ENCODE measurements around the gene MARCOL. TPM values are rescaled to one million over a fixed set of nuclear protein-coding genes. Genes with fewer than 3 reads are reported as not detected.

MARCOL gene
- total RNA-seq, 1 donor from 2014 or later = not detected

DNA sequence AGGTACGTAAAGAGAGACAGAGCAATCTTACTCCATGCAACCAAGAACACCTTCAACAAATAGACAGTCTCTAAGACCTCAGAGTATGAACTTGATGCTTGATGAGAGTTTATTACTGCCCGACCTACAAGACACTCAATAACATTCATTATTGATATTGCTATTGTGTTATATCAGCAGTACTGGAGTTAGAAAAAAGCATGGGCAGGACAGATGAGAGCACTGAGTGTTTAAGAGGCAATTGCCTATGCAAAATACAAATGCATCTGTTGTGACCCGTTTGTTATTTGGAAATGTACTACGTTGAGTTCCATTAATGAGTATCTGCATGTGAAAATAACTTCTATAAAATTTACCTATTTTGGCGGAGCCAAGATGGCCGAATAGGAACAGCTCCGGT is 8.1 kb upstream of the MARCOL start:
- no peaks in the 10 kb centered on the region for H3K4me1 ChIP-seq
- H3K4me3 ChIP-seq = no peak overlapping the region
- no peak for DNase-seq (ENCODE audit: extremely low spot score in 2 of 2)
- H3K27ac ChIP-seq = no peak overlapping the region
- H3K27me3 ChIP-seq = no peaks in the 10 kb centered on the region
- TF ChIP-seq POLR2A (IDR thresholded peaks at IDR 0.05) (no peak), POLR2AphosphoS5 (IDR thresholded peaks at IDR 0.05; ENCODE audit: insufficient read depth in 1 of 2, low read depth in 1 of 2) (no peak)
- TF ChIP-seq, protein P1, sequence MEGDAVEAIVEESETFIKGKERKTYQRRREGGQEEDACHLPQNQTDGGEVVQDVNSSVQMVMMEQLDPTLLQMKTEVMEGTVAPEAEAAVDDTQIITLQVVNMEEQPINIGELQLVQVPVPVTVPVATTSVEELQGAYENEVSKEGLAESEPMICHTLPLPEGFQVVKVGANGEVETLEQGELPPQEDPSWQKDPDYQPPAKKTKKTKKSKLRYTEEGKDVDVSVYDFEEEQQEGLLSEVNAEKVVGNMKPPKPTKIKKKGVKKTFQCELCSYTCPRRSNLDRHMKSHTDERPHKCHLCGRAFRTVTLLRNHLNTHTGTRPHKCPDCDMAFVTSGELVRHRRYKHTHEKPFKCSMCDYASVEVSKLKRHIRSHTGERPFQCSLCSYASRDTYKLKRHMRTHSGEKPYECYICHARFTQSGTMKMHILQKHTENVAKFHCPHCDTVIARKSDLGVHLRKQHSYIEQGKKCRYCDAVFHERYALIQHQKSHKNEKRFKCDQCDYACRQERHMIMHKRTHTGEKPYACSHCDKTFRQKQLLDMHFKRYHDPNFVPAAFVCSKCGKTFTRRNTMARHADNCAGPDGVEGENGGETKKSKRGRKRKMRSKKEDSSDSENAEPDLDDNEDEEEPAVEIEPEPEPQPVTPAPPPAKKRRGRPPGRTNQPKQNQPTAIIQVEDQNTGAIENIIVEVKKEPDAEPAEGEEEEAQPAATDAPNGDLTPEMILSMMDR (IDR thresholded peaks at IDR 0.05) = no peak
- no peaks in the 10 kb centered on the region for H3K9me3 ChIP-seq
- no peaks in the 10 kb centered on the region for H3K36me3 ChIP-seq
- intact Hi-C loops (cut with DNase I) = no loop called here

DNA sequence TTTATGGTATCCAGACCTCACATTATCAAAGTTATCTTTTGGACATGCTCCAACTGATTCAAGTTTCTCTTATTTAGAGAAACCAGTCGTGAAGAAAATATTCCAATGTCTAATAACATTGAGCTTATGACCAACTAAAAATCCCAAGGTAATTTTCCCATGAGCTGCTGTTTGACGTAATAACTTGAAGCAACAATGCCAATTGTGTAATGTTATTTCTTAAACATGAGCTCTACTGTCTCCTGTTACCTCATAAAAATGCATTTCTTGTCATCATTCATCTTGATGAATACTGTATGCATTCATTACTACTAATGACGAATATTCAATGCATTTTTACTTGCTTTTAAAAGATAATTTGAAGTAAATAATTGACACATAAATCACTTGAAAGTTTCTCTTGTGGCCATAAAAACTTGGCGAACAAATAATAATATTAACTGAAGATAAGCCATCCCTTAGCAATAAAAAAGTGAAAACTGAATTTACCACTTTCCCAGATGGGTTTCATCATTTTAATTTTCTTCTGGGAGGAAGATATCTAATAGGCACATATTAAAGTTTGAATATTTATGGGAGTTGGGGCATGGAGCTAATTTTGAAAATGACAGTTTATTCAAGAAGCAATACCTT is 424 bp upstream of the MARCOL start:
- Histone ChIP-seq H3K36me3 (no peaks in the 10 kb centered on the region), H3K27me3 (no peaks in the 10 kb centered on the region), H3K4me3 (no peak overlapping the region), H3K27ac (no peak overlapping the region), H3K9me3 (no peaks in the 10 kb centered on the region), H3K4me1 (no peaks in the 10 kb centered on the region)
- no peak for DNase-seq (ENCODE audit: extremely low spot score in 2 of 2)
- intact Hi-C loops (cut with DNase I) = no loop called here
- TF ChIP-seq POLR2AphosphoS5 (IDR thresholded peaks at IDR 0.05; ENCODE audit: insufficient read depth in 1 of 2, low read depth in 1 of 2) = no peak
- TF ChIP-seq, protein P1 (IDR thresholded peaks at IDR 0.05) = no peak
- TF ChIP-seq POLR2A (IDR thresholded peaks at IDR 0.05) = no peak

DNA sequence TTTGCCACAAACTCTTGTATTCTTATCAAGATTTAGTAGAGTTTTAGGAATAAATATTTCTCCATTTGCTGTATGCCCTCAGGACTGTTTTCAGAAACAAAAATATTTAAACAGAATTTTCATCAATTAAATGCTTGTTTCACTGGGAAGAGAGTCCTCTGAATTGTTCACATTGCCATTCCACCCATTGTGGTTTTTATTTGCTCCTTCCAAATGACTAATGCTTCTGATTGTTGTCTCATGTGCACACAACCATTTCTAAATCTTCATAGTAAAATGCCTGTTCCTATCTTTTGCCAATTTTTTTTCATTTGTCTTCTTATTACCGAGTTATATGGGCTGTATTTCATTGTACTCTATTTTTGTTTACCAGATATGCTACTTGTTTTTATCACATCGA is 10.6 kb downstream of the MARCOL start:
- no peaks in the 10 kb centered on the region for H3K9me3 ChIP-seq
- H3K27ac ChIP-seq = no peak overlapping the region
- H3K4me3 ChIP-seq = no peak overlapping the region
- H3K36me3 ChIP-seq = no peaks in the 10 kb centered on the region
- intact Hi-C loops (cut with DNase I) = no loop called here
- H3K27me3 ChIP-seq = no peaks in the 10 kb centered on the region
- no peak for DNase-seq (ENCODE audit: extremely low spot score in 2 of 2)
- TF ChIP-seq POLR2A (IDR thresholded peaks at IDR 0.05) = no peak
- no peak for TF ChIP-seq POLR2AphosphoS5 (IDR thresholded peaks at IDR 0.05; ENCODE audit: insufficient read depth in 1 of 2, low read depth in 1 of 2)
- TF ChIP-seq, protein P1 (IDR thresholded peaks at IDR 0.05) = no peak
- H3K4me1 ChIP-seq = no peaks in the 10 kb centered on the region

GRCh38 chr5:148255456-148255855 is 17.1 kb downstream of the MARCOL start:
- Histone ChIP-seq H3K36me3 (no peaks in the 10 kb centered on the region), H3K9me3 (no peaks in the 10 kb centered on the region), H3K4me1 (no peaks in the 10 kb centered on the region), H3K27me3 (no peaks in the 10 kb centered on the region), H3K27ac (no peak overlapping the region), H3K4me3 (no peak overlapping the region)
- no peak for DNase-seq (ENCODE audit: extremely low spot score in 2 of 2)
- TF ChIP-seq, protein P1 (IDR thresholded peaks at IDR 0.05) = no peak
- TF ChIP-seq POLR2A (IDR thresholded peaks at IDR 0.05) (no peak), POLR2AphosphoS5 (IDR thresholded peaks at IDR 0.05; ENCODE audit: insufficient read depth in 1 of 2, low read depth in 1 of 2) (no peak)
- intact Hi-C loops (cut with DNase I) = no loop called here

- intact Hi-C loops (cut with DNase I) = no loop called here
- no peak for DNase-seq (ENCODE audit: extremely low spot score in 2 of 2)
- H3K27ac ChIP-seq = no peak overlapping the region
- no peaks in the 10 kb centered on the region for H3K36me3 ChIP-seq
- no peaks in the 10 kb centered on the region for H3K27me3 ChIP-seq
- H3K4me3 ChIP-seq = no peak overlapping the region
- TF ChIP-seq POLR2AphosphoS5 (IDR thresholded peaks at IDR 0.05; ENCODE audit: insufficient read depth in 1 of 2, low read depth in 1 of 2) = no peak
- TF ChIP-seq, protein P1 (IDR thresholded peaks at IDR 0.05) = no peak
- no peak for TF ChIP-seq POLR2A (IDR thresholded peaks at IDR 0.05)
- H3K4me1 ChIP-seq = no peaks in the 10 kb centered on the region
- H3K9me3 ChIP-seq = no peaks in the 10 kb centered on the region
Measured at GRCh38 chr5:148259288-148259687, 21.0 kb downstream of the MARCOL start.
